ENCODE measurements around the gene PARVB.

Gene PARVB

GRCh38 chr22:44091751-44092150 is 67.6 kb downstream of the PARVB start:
- TF ChIP-seq CTCF (IDR thresholded peaks at IDR 0.05; ENCODE audit: low read depth, low read length): no peak
- Histone ChIP-seq H3K4me1 (no peaks in the 10 kb centered on the region), H3K36me3 (no peaks in the 10 kb centered on the region; the same call in 1 of the 2 replicates), H3K27me3 (no peaks in the 10 kb centered on the region), H3K9me3 (no peaks in the 10 kb centered on the region), H3K4me3 (ENCODE audit: low read depth, low read length) (no peak overlapping the region)
- DNase-seq: no peak

GRCh38 chr22:44092636-44093220 is 68.6 kb downstream of the PARVB start:
- no peaks in the 10 kb centered on the region for H3K4me1 ChIP-seq
- no peak overlapping the region for H3K4me3 ChIP-seq (ENCODE audit: low read depth, low read length)
- no peaks in the 10 kb centered on the region; the same call in 1 of the 2 replicates for H3K36me3 ChIP-seq
- H3K9me3 ChIP-seq: no peaks in the 10 kb centered on the region
- H3K27me3 ChIP-seq: no peaks in the 10 kb centered on the region
- no peak for TF ChIP-seq CTCF (IDR thresholded peaks at IDR 0.05; ENCODE audit: low read depth, low read length)
- DNase-seq: no peak

- no peaks in the 10 kb centered on the region; the same call in 1 of the 2 replicates for H3K36me3 ChIP-seq
- no peaks in the 10 kb centered on the region for H3K27me3 ChIP-seq
- DNase-seq: no peak
- TF ChIP-seq CTCF (IDR thresholded peaks at IDR 0.05; ENCODE audit: low read depth, low read length): no peak
- H3K4me3 ChIP-seq (ENCODE audit: low read depth, low read length): no peak overlapping the region
- no peaks in the 10 kb centered on the region for H3K4me1 ChIP-seq
- H3K9me3 ChIP-seq: no peaks in the 10 kb centered on the region
Observed at GRCh38 chr22:44093791-44094190, 69.7 kb downstream of the PARVB start.

GRCh38 chr22:44094751-44095302 is 70.7 kb downstream of the PARVB start:
- Histone ChIP-seq H3K4me3 (ENCODE audit: low read depth, low read length) (no peak overlapping the region), H3K9me3 (no peaks in the 10 kb centered on the region), H3K36me3 (no peaks in the 10 kb centered on the region; the same call in 1 of the 2 replicates), H3K4me1 (no peaks in the 10 kb centered on the region), H3K27me3 (no peaks in the 10 kb centered on the region)
- DNase-seq: no peak
- no peak for TF ChIP-seq CTCF (IDR thresholded peaks at IDR 0.05; ENCODE audit: low read depth, low read length)

GRCh38 chr22:44096736-44097135 is 72.6 kb downstream of the PARVB start:
- H3K27me3 ChIP-seq: no peaks in the 10 kb centered on the region
- H3K9me3 ChIP-seq: no peaks in the 10 kb centered on the region
- no peak for TF ChIP-seq CTCF (IDR thresholded peaks at IDR 0.05; ENCODE audit: low read depth, low read length)
- H3K36me3 ChIP-seq: no peaks in the 10 kb centered on the region; the same call in 1 of the 2 replicates
- no peak for DNase-seq
- no peak overlapping the region for H3K4me3 ChIP-seq (ENCODE audit: low read depth, low read length)
- H3K4me1 ChIP-seq: no peaks in the 10 kb centered on the region

- Histone ChIP-seq H3K4me3 (ENCODE audit: low read depth, low read length) (no peak overlapping the region), H3K36me3 (no peaks in the 10 kb centered on the region; the same call in 1 of the 2 replicates), H3K27me3 (no peaks in the 10 kb centered on the region), H3K4me1 (no peaks in the 10 kb centered on the region), H3K9me3 (no peaks in the 10 kb centered on the region)
- TF ChIP-seq CTCF (IDR thresholded peaks at IDR 0.05; ENCODE audit: low read depth, low read length): no peak
- no peak for DNase-seq
Observed at GRCh38 chr22:44097263-44098020, 73.3 kb downstream of the PARVB start.
